KOPT-K1 (cell line): ENCODE measurements around the gene KRTAP12-1.

Experiments
- H3K27ac ChIP-seq: fragments of 200-600 bp; sonication (generic); 2 replicates; pipeline ENCODE4 v1.5.1; 2016; ENCODE audit warnings: antibody characterized with exemption, mild to moderate bottlenecking, low read depth, low read length; ENCODE audit not compliant: poor library complexity, severe bottlenecking
- H3K36me3 ChIP-seq: fragments of 200-600 bp; sonication (generic); 2 replicates; pipeline ENCODE4 v1.5.1; 2017; ENCODE audit warnings: antibody characterized with exemption, mild to moderate bottlenecking, low read length, moderate library complexity; ENCODE audit not compliant: insufficient read depth
- H3K9me3 ChIP-seq: fragments of 200-600 bp; sonication (generic); 2 replicates; pipeline ENCODE4 v1.5.1; 2017; ENCODE audit warnings: antibody characterized with exemption, low read length, mild to moderate bottlenecking; ENCODE audit not compliant: insufficient read depth, poor library complexity, severe bottlenecking

Gene KRTAP12-1, protein sequence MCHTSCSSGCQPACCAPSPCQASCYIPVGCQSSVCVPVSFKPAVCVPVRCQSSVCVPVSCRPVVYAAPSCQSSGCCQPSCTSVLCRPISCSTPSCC

GRCh38 chr21:44681861-44682579 is at the start of gene KRTAP12-1:
Gene KRTAP12-1, minus strand, starts transcription at chr21:44682163. Its CDS starts 40 bp downstream, at chr21:44682123.
- no peaks in the 10 kb centered on the region for H3K9me3 ChIP-seq
- no peaks in the 10 kb centered on the region for H3K36me3 ChIP-seq
- no peak within 1 kb of the TSS for H3K27ac ChIP-seq

GRCh38 chr21:44730951-44731579 is 49.1 kb upstream of the KRTAP12-1 start:
- Histone ChIP-seq H3K27ac (no peak overlapping the region), H3K9me3 (no peaks in the 10 kb centered on the region), H3K36me3 (no peaks in the 10 kb centered on the region)

GRCh38 chr21:44730028-44730395 is 48.0 kb upstream of the KRTAP12-1 start:
- Histone ChIP-seq H3K36me3 (no peaks in the 10 kb centered on the region), H3K9me3 (no peaks in the 10 kb centered on the region), H3K27ac (no peak overlapping the region)

DNA sequence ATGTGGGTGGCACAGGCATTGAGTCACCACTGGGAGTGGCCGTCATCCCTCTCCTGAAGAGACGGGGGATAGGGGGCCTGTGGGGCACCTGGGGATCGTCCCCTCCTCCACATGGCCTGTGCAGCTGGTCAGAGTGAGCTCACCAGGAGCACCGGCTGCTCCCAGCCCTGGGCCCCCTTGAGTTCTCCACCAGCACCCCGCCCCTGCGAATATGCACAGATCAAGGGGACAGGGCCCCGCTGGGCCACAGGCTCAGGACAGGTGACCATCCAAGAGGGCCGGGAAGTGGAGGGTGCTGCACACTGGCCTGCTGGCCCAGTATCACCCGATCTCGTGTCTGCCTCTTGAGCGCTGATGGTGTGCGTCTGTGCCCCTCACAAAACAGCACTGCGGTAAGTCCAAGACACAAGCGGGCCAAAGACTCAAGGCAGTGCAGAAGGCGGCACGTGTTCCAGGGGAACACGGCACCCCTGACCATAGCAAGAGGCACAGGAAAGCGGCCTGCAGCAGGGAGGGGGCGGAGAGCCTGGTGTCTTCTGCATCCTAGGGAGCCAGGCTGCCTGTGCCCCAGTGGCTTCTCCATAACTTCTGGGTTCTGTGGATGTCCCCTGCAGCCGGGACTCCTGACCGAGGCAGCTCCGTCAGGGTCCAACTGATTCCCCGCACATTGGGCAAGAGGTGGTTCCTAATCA is 47.5 kb upstream of the KRTAP12-1 start:
- no peak overlapping the region for H3K27ac ChIP-seq

DNA sequence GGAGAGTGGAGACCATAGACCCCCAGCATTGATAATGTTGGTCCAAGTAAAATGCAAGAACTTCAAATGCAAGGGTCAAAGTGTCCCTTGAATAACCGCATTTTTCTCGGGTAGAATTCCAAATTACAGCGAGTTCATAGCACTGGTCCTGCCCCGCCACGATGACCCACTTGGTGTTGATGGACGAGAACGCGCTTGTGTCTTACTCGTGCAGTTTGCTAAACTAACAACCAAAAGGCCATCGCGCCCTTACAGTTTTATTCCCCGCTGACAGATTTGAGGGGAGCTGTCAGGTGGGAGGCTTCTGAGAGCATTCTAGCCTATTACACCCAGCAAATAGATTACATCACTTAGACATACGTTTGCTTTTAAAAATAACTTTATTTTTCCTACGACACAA is 46.8 kb upstream of the KRTAP12-1 start:
- Histone ChIP-seq H3K27ac (no peak overlapping the region), H3K9me3 (no peaks in the 10 kb centered on the region), H3K36me3 (no peaks in the 10 kb centered on the region)

More for the DNA sequence above, 47.5 kb upstream of the KRTAP12-1 start:
- H3K36me3 ChIP-seq = no peaks in the 10 kb centered on the region
- no peaks in the 10 kb centered on the region for H3K9me3 ChIP-seq

DNA sequence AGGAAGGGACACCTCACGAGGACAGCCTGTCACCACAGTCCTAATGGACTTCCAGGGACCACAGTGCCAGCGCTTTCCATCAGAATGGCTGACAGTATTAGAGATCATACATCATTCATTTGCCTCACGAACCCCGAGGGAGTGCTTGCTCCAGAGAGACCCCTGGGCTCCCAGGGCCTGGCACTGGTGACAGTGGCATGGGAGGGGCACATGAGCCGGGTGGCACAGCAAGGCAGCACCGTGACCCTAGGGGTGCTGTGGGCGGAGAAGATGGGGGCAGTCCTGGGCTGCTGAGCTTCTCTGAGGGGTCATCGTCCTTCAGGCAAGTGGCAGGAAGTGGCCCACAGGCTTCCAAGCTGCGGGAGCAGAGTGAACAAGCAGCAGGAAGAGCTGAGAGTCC is 45.8 kb upstream of the KRTAP12-1 start:
- no peaks in the 10 kb centered on the region for H3K36me3 ChIP-seq
- H3K9me3 ChIP-seq = no peaks in the 10 kb centered on the region
- H3K27ac ChIP-seq = no peak overlapping the region

DNA sequence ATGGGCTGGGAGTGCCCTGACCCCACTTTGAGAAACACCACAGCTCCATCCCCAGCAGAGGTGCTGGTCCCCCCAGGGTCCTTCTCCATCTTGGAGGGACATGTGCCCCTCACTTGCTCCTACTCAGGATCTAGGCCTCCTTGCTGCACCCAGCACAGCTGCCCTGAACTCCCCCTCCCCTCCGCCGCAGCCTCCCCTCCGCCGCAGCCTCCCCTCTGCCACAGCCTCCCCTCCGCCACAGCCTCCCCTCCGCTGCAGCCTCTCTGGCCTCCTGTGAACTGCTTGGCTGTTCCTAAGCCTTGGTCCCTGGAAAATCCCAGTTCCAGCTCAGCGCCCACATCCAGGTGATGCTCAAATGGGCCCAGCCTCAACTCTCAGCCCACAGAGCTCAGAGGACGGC is 45.4 kb upstream of the KRTAP12-1 start:
- H3K27ac ChIP-seq = no peak overlapping the region

GRCh38 chr21:44726826-44727225 is 44.9 kb upstream of the KRTAP12-1 start:
- H3K36me3 ChIP-seq = no peaks in the 10 kb centered on the region
- no peak overlapping the region for H3K27ac ChIP-seq
- H3K9me3 ChIP-seq = no peaks in the 10 kb centered on the region

More for the DNA sequence above, 45.4 kb upstream of the KRTAP12-1 start:
- no peaks in the 10 kb centered on the region for H3K36me3 ChIP-seq
- H3K9me3 ChIP-seq = no peaks in the 10 kb centered on the region

- Histone ChIP-seq H3K9me3 (no peaks in the 10 kb centered on the region), H3K36me3 (no peaks in the 10 kb centered on the region), H3K27ac (no peak overlapping the region)
Observed at GRCh38 chr21:44724926-44725325, 43.0 kb upstream of the KRTAP12-1 start.

DNA sequence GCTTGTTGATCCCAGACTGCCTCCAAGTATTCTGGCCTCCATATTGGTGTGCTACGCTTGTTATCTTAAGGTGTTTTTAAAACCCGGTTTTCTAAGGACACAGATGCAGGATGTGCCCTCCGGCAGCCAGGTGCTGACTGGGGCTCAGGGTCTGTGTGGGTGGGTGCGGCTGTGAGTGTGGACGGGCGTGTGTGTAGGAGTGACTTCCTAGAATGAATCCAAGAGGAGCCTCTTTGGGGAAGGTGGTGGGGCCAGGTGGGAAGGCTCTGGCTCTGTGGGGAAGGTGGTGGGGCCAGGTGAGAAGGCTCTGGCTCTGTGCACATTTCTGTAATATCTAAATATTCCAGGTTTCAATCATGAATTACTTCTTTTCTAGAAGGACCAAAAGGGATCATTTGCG is 42.2 kb upstream of the KRTAP12-1 start:
- H3K27ac ChIP-seq = no peak overlapping the region
- H3K9me3 ChIP-seq = no peaks in the 10 kb centered on the region
- no peaks in the 10 kb centered on the region for H3K36me3 ChIP-seq

- H3K27ac ChIP-seq = no peak overlapping the region
- H3K9me3 ChIP-seq = no peaks in the 10 kb centered on the region
- no peaks in the 10 kb centered on the region for H3K36me3 ChIP-seq
Observed at GRCh38 chr21:44723177-44724131, 41.5 kb upstream of the KRTAP12-1 start.

- Histone ChIP-seq H3K9me3 (no peaks in the 10 kb centered on the region), H3K27ac (no peak overlapping the region), H3K36me3 (no peaks in the 10 kb centered on the region)
Observed at GRCh38 chr21:44722731-44723130, 40.8 kb upstream of the KRTAP12-1 start.

DNA sequence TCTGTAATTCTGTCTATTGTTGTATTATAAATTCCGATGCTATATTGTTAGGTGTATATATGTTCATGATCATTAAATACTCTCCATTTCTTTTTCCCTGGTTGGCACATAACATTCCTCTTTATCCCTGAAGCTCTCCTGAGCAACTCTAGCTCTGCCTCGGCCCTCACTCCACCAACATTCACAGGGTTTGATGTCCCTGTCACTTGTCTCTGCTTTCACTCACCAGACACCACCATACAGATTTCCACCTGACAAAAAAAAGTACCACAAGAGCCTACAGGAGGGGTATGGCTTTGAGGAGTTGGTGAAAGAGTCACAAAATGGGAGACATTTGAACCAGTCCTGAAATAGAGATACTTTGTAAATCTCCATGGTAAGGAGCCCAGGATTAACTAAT is 38.2 kb upstream of the KRTAP12-1 start:
- Histone ChIP-seq H3K36me3 (no peaks in the 10 kb centered on the region), H3K9me3 (no peaks in the 10 kb centered on the region), H3K27ac (no peak overlapping the region)

- Histone ChIP-seq H3K27ac (no peak overlapping the region), H3K9me3 (no peaks in the 10 kb centered on the region), H3K36me3 (no peaks in the 10 kb centered on the region)
Observed at GRCh38 chr21:44718571-44718970, 36.6 kb upstream of the KRTAP12-1 start.
